HG03558 (cell line): Measurements from ENCODE around the gene TMEM219.
"Not testable (repeated sequence)": the region's sequence is repeated elsewhere in the genome, so short reads cannot be mapped to it uniquely, and the experiment has no call there.

Experiments used
- ATAC-seq: cut with Tn5 transposase; IDR thresholded peaks from one replicate; pipeline ENCODE4 v1.9.1; 2021; ENCODE audit warnings: moderate number of reproducible peaks; ENCODE audit not compliant: unreplicated experiment; ENCODE audit errors: extremely low read depth

TMEM219 gene

DNA sequence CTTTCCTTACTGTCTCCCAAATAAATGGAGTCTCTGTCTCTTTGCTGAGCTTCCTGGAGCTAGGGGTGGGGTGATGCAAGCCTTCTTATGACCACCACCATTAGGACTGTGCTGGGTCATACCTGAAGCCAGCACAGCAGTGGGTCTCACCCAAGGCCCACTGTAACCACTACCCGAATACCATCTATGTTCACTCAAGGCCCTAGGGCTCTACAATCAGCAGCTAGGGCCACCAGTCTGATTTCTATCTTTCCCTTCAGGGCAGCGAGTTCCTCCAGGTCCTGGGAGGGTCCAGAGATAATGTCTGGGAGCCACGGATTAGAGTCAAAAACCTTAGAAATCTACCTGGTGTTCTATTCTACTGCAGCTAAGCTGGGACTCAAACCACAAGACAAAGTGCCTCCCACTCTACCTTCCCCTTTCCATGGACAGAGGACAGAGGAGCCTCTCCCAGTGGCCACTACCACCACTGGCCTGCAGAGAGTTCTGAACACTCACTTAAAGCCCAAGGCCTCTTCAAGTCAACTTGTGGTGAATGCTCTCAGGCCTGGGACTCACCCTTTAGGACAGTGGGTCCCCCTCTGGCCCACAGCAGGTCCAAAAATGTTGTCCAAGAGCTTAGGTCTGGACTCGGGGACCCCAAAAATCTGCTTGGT, 10.9 kb upstream of the TMEM219 start:
- ATAC-seq = no peak

DNA sequence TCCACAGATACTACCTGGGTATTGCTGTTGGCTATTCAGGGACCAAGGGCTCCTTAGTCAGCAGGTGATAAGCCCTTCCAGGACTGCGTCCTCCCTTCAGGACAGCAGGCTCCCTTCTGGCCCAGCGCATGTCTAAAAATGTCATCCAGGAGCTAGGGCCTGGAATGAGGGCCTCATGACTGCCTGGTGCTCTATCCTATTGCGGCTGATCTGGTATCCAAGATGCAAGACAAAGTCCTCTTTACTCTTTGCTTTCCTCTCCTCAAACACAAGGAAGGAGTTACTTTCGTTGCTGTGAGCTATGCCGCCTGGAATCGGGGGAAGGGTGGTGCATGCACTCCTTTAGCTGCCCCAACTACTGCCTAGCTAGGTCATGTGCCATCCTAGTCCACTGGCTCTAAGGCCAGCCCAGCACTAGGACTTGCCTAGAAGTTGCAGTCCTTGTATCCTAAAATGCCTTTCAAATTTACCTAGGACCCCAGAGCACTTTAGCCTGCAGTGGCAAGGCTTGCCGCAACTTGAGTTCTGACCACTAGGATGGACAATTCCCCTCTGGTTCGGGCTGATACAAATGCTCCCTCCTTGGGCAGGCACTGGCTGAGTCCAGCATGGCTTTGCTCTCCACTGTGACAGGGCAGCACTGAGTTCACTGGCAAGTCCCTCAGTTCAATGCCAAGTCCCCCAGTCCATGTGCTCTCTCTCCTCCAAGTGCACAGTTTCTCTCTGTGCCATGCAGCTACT, 10.1 kb upstream of the TMEM219 start:
- no peak for ATAC-seq

- ATAC-seq = no peak
Observed at GRCh38 chr16:29958756-29959155, 3.1 kb upstream of the TMEM219 start.

DNA sequence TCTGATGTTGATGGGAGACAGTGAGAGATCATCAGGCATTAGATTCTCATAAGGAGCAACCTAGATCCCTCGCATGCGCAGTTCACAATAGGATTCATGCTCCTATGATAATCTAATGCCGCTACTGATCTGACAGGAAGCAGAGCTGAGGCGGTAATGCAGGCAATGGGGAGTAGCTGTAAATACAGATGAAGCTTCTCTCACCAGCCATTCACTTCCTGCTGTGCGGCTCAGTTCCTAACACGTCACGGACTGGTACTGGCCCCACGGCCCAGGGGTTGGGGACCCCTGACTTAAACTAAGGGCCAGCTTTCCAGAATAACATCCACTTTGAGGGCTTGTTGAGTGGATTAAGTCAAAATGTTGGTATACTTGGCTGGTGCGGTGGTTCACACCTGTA, 2.6 kb upstream of the TMEM219 start:
- ATAC-seq = no peak

GRCh38 chr16:29959821-29960220, 2.1 kb upstream of the TMEM219 start:
- not testable (repeated sequence) for ATAC-seq

- ATAC-seq = no peak
Observed at GRCh38 chr16:29961127-29961478, 776 bp upstream of the TMEM219 start.

GRCh38 chr16:29962344-29962994, 590 bp downstream of the TMEM219 start:
- ATAC-seq = no peak

DNA sequence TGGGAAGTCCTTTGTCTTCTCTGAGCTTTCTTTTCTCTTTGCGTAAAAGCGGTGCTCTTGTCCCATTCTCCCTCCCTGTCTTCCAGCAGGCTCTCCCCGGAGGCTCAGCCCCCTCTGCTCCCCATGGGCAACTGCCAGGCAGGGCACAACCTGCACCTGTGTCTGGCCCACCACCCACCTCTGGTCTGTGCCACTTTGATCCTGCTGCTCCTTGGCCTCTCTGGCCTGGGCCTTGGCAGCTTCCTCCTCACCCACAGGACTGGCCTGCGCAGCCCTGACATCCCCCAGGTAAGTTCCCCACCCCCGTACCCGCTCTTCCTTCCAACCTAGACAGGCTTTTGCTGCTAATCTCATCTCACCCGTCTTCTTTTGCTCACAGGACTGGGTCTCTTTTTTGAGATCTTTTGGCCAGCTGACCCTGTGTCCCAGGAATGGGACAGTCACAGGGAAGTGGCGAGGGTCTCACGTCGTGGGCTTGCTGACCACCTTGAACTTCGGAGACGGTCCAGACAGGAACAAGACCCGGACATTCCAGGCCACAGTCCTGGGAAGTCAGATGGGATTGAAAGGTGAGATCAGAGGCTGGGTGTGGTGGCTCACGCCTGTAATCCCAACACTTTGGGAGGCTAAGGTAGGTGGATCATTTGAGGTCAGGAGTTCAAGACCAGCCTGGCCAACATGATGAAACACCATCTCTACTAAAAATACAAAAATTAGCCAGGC, 1.3 kb downstream of the TMEM219 start:
- ATAC-seq = no peak

- no peak for ATAC-seq
Observed at GRCh38 chr16:29968205-29968604, 6.3 kb downstream of the TMEM219 start.

- ATAC-seq = no peak
Observed at GRCh38 chr16:29971304-29971703, 9.4 kb downstream of the TMEM219 start.

- ATAC-seq = no peak
Observed at GRCh38 chr16:29972500-29972899, 10.6 kb downstream of the TMEM219 start.

DNA sequence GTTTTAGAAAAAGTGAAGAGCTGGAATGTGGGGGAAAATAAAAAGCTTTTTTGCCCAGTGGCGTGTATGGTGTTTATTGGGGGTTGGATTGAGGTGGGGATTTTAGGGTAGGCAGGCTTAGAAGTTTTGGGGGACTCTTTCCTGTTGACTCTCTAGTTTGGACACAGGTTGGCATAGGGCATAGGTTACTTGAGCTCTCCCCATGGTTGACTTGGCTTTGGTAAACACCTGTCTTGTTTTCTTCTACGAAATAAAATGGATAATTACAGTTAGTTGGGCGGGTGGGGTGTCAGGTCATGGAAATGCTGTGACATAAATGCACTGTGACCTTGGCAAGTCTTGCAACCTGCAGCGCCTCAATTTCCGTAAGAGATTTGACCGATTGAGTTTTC, 11.1 kb downstream of the TMEM219 start:
- ATAC-seq = no peak

- ATAC-seq = peak; percentile 77
Observed at GRCh38 chr16:29973384-29974246, 11.7 kb downstream of the TMEM219 start, which contains the start of gene TAOK2. TAOK2 (plus strand) TSS chr16:29973868; CDS start chr16:29977773, 3,905 bp downstream.

DNA sequence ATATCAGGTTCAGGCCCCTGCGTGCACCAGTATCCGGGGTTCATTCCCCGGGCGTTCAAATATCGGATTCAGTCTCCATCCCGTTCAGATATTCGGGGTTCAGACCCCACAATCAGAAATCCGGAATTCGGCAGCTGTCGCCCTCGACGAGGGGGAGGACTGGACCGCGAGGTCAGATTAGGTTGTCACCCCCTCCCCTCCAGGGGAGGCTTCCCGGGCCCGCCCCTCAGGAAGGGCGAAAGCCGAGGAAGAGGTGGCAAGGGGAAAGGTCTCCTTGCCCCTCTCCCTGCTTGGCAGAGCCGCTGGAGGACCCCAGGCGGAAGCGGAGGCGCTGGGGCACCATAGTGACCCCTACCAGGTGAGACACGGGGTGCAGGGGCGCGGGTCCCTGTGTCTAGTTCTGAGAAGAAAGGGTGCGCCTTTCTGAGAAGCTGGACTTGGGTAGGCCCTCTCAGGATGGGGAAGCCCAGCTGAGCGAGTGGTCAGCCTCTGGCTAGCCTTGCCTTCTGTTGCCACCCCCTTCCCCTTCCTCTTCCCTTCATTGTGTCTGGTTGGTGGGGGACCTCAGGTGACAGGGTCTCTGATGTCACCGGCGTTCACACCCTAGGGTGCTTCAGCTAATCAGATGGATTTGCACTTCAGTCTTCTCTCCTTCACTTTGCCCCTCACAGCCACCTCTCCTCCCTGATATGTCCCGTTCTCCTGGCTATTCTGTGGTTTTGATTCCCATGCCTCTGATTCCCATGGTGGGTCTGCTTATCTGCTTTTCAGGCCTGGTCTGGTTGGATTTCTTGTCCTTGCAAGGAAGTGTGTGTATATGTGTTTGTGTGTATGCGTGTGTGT, 12.6 kb downstream of the TMEM219 start:
- ATAC-seq = no peak

DNA sequence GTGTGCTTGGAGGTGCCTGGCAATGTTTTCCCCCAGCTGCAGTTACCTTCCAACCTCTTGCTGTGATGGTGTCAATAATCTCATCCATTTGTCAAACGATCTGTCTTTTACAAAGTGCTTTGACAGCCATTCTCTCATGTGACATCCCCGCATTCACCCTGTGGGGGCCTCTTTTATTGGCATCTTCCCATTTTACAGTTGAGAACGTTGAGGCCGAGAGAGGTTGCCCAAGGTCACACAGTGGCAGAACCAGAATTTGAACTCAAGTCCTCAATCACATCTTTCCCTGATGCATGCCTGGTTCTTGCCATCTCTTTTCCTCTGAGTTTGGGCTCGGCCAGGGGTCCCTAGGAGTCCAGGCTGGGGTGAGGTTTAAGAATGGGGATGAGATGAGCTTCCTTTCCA, 13.3 kb downstream of the TMEM219 start:
- ATAC-seq = no peak

GRCh38 chr16:29975811-29976511, 14.1 kb downstream of the TMEM219 start:
- no peak for ATAC-seq

DNA sequence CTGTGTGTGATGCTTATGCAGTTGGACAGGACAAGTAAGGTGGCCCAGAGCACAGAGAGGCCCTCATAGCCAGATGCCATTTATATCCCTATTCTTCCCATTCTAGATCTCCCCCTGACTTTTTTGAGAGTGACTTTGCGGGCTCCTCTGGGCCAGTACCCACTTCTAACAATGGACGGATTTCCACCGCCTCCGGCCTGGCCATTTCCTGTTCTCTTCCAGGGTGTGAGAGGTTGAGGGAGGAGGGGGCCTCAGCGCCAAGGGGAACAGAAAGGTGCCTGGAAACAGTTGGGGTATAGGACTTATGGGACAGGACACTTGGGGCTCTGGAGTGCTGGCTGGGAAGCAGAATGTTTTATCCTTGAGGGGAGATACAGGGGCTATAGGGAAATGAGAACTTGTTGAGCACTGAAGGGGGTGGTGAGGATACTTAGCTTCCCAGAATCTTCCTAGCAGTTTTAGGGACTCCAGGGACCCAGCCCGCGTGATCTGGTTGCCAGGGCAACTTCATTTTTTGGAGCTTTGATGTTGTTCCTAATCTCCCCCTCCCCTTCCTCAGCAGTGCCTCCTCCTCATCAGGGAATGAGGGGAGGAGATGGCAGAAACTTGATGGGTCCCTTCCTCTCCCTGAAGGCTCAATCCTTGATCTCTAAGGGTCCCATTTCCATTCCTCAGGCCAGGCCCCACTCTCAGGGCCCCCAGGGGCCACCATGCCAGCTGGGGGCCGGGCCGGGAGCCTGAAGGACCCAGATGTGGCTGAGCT, 15.4 kb downstream of the TMEM219 start:
- no peak for ATAC-seq

DNA sequence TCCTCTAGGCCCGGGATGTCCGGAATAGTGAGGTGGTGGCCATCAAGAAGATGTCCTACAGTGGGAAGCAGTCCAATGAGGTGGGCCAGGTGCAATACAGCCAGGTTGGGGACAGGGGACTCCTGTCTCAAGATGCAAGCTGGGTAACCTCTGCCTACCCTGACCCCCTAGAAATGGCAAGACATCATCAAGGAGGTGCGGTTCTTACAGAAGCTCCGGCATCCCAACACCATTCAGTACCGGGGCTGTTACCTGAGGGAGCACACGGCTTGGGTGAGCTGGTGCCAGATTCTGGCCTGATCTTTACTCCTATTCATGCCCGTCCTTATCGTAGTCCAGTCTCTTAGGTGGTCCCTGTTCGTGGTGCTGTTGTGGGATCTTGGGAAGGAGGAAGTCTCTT, 16.2 kb downstream of the TMEM219 start:
- ATAC-seq = no peak
